Activated CD4-positive, alpha-beta T cell treated with anti-CD3 and anti-CD28 coated beads, Interleukin-2, Interleukin-4, amounts not matched to agents 100 ng/mL and 50 ng/mL, durations not matched to agents 16 hours and 8 hours (primary cell): ENCODE measurements around the gene PRR12.

Experiments
- DNase-seq: peaks from one replicate; pipeline ENCODE4 v3.0.0-alpha.2; 2020; ENCODE audit warnings: low spot score

PRR12 gene

DNA sequence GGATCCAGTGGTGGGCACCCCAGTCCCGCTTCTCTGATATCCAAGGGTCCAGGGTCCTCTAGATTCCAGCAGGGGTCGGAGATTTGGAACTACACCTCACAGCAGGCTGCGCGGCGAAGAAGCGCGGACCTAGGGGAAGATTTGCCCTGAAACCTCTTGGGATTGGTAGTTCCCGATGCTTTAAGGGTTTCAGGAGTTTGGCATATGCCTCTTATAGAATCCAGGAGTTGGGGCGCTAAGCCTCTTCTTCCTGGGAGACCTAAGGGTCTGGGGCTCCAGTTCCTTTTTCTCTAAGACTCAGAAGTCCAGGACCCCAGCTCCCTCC lies 75.1 kb downstream of the PRR12 start:
- DNase-seq, result no peak

GRCh38 chr19:49667473-49667872 lies 76.5 kb downstream of the PRR12 start:
- DNase-seq, result no peak

DNA sequence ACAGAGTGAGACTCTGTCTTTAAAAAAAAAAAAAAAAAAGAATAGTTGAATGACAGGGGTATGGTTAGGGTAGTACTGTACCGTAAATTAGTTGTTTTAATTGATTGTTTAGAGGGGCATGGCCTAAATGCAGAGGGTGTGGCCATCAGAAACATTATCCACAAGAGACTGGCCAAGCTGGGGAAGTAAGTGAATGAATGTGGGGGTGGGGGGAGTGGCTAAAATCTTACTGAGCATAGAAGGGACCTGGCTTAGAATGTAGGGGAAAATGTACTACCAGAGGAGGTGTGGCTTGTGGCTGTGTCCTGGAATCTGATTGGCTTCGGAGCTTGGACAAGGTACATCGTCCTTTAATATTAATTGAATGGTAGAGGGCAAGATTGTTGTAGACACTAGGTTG lies 78.5 kb downstream of the PRR12 start:
- DNase-seq, result no peak

DNA sequence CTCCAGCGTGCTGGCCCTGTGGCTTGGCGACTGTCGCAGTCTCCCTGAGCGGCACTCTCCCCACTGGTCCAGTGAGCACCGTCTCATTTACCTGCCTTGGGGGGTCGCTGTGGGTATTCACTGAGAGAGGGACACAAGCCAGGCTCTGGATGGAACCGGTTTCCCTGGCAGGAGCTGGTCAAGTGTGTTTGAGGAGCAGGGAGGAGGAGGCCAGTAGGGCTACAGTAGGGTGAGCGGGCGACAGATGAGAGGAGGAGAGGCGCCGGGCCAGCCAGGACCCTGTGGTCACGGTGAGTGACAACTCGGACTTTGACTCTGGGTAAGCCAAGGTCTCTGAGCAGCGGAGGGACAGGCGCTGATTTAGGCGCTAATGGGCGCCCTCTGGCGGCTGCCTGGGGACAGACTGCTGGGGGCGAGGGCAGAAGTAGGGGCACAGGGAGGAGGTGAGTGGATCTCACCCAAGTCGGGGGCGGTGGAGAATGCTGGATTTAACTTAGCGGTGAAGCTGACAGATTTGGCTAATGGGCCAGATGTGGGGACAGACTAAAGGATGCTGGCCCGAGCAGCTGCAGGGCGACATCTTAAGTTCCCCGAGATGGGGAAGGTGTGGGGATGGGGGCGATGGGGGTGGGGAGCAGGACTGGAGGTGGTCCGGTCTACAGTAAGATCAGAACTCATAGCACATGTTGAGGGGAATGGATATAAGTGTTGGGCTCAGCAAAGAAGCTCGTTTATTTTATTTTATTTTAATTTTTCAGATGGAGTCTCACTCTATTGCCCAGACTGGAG lies 81.3 kb downstream of the PRR12 start:
- peak; percentile 78 for DNase-seq
